RWPE2 (cell line): ENCODE results near the gene SAMD7.

Experiments used
- ATAC-seq: fragments of 200-7000 bp; cut with Tn5 transposase; 3 replicates; pipeline ENCODE4 v1.9.1; 2021; ENCODE audit warnings: low read depth
- DNase-seq: peaks from one replicate; pipeline ENCODE4 v3.0.0-alpha.2; 2020; ENCODE audit warnings: low spot score
- H3K27ac ChIP-seq: fragments of 450-650 bp; 2 replicates; pipeline ENCODE4 v1.5.1; 2017; ENCODE audit warnings: mild to moderate bottlenecking; ENCODE audit not compliant: poor library complexity, severe bottlenecking
- H3K27me3 ChIP-seq: fragments of 250-450 bp; sonication (Bioruptor Pico); 2 replicates; pipeline ENCODE4 v1.5.1; 2021; ENCODE audit warnings: mild to moderate bottlenecking, moderate library complexity; ENCODE audit not compliant: insufficient read depth, poor library complexity, severe bottlenecking
- H3K36me3 ChIP-seq: fragments of 250-450 bp; sonication (Bioruptor Pico); 2 replicates; pipeline ENCODE4 v1.5.1; 2020; ENCODE audit warnings: low read depth, mild to moderate bottlenecking, moderate library complexity
- H3K4me1 ChIP-seq: fragments of 250-450 bp; sonication (Bioruptor Pico); 2 replicates; pipeline ENCODE4 v1.5.1; 2021; ENCODE audit warnings: mild to moderate bottlenecking, moderate library complexity; ENCODE audit not compliant: insufficient read depth, poor library complexity, severe bottlenecking
- H3K4me3 ChIP-seq: fragments of 250-450 bp; sonication (Bioruptor Pico); 2 replicates; pipeline ENCODE4 v1.5.1; 2021; ENCODE audit warnings: mild to moderate bottlenecking, moderate library complexity; ENCODE audit not compliant: severe bottlenecking
- H3K9me3 ChIP-seq: fragments of 250-450 bp; sonication (Bioruptor Pico); 2 replicates; pipeline ENCODE4 v1.5.1; 2021; ENCODE audit warnings: mild to moderate bottlenecking, moderate library complexity; ENCODE audit not compliant: severe bottlenecking
- CTCF ChIP-seq: fragments of 450-650 bp; IDR thresholded peaks from one replicate; pipeline ENCODE4 v1.5.1; 2017; ENCODE audit warnings: mild to moderate bottlenecking, moderate library complexity; ENCODE audit not compliant: poor library complexity, severe bottlenecking

SAMD7 gene

GRCh38 chr3:169894110-169894509 is 17.3 kb upstream of the SAMD7 start:
- H3K27ac ChIP-seq, result no peak overlapping the region
- DNase-seq (no peak), ATAC-seq (no peak)
- no peaks in the 10 kb centered on the region for H3K36me3 ChIP-seq
- H3K9me3 ChIP-seq, result no peaks in the 10 kb centered on the region
- no peak for TF ChIP-seq CTCF
- H3K4me1 ChIP-seq, result no peaks in the 10 kb centered on the region
- no peaks in the 10 kb centered on the region for H3K27me3 ChIP-seq
- no peak overlapping the region for H3K4me3 ChIP-seq

- H3K27me3 ChIP-seq, result no peaks in the 10 kb centered on the region
- H3K36me3 ChIP-seq, result no peaks in the 10 kb centered on the region
- no peak overlapping the region for H3K27ac ChIP-seq
- TF ChIP-seq CTCF, result no peak
- no peaks in the 10 kb centered on the region for H3K4me1 ChIP-seq
- ATAC-seq (no peak), DNase-seq (no peak)
- H3K9me3 ChIP-seq, result no peaks in the 10 kb centered on the region
- H3K4me3 ChIP-seq, result no peak overlapping the region
Observed at GRCh38 chr3:169895072-169895471, 16.3 kb upstream of the SAMD7 start.

- DNase-seq (no peak), ATAC-seq (no peak)
- H3K4me1 ChIP-seq, result no peaks in the 10 kb centered on the region
- peaks cover 3% of the 10 kb centered on the region for H3K9me3 ChIP-seq
- H3K27ac ChIP-seq, result no peak overlapping the region
- no peak for TF ChIP-seq CTCF
- no peak overlapping the region for H3K4me3 ChIP-seq
- no peaks in the 10 kb centered on the region for H3K27me3 ChIP-seq
- H3K36me3 ChIP-seq, result no peaks in the 10 kb centered on the region
Observed at GRCh38 chr3:169897284-169897683, 14.1 kb upstream of the SAMD7 start.

- H3K27me3 ChIP-seq, result no peaks in the 10 kb centered on the region
- H3K9me3 ChIP-seq, result peaks cover 3% of the 10 kb centered on the region
- ATAC-seq, result no peak
- no peak overlapping the region for H3K27ac ChIP-seq
- no peaks in the 10 kb centered on the region for H3K4me1 ChIP-seq
- no peak for TF ChIP-seq CTCF
- H3K36me3 ChIP-seq, result no peaks in the 10 kb centered on the region
- DNase-seq, result no peak
- H3K4me3 ChIP-seq, result no peak overlapping the region
Observed at GRCh38 chr3:169901453-169901852, 9.9 kb upstream of the SAMD7 start.

- DNase-seq (no peak), ATAC-seq (no peak)
- TF ChIP-seq CTCF, result no peak
- H3K9me3 ChIP-seq, result peaks cover 3% of the 10 kb centered on the region
- no peaks in the 10 kb centered on the region for H3K36me3 ChIP-seq
- H3K4me1 ChIP-seq, result no peaks in the 10 kb centered on the region
- no peak overlapping the region for H3K4me3 ChIP-seq
- H3K27ac ChIP-seq, result no peak overlapping the region
- peaks cover 3% of the 10 kb centered on the region for H3K27me3 ChIP-seq
Observed at GRCh38 chr3:169905404-169905803, 6.0 kb upstream of the SAMD7 start.
